K562 (cell line): Measurements from ENCODE around the gene GHDC. TPM values are rescaled to one million over a fixed set of nuclear protein-coding genes. Genes with fewer than 3 reads are reported as not detected.

Source experiments
- ATF2 ChIP-seq: sonication (generic); formaldehyde crosslinking; IDR thresholded peaks from 2 replicates; pipeline ENCODE4 v1.8.1; 2022; ENCODE audit warnings: missing genetic modification reagents
- ATF7 ChIP-seq: fragments of 450-650 bp; IDR thresholded peaks from 2 replicates; pipeline ENCODE4 v1.7.1; 2014; ENCODE audit warnings: mild to moderate bottlenecking, moderate library complexity
- CBX3 ChIP-seq, 2 experiments: IDR thresholded peaks; 1 replicate in 1 of 2; 2 replicates in 1 of 2; pipeline ENCODE4 v1.6.1; 2012; ENCODE audit warnings: inconsistent platforms in 2 of 2, low read length in 2 of 2, borderline replicate concordance in 1 of 2, control low read depth in 1 of 2
- CREBBP ChIP-seq: IDR thresholded peaks from one replicate; pipeline ENCODE4 v1.6.1; 2012; ENCODE audit warnings: low read depth, mild to moderate bottlenecking, control low read depth, inconsistent platforms, low read length
- CTCF ChIP-seq, 3 experiments: IDR thresholded peaks in 2 of 3; conservative IDR thresholded peaks in 1 of 3; 2 replicates each; pipeline ENCODE4 v1.5.1; 2011 to 2012; ENCODE audit warnings: low read length in 3 of 3, mild to moderate bottlenecking in 3 of 3, control low read depth in 2 of 3, improper control_type of control experiment in 1 of 3, inconsistent platforms in 1 of 3, low read depth in 1 of 3, mixed read lengths in 1 of 3, moderate library complexity in 1 of 3; ENCODE audit not compliant: insufficient read depth in 2 of 3
- HIVEP1 ChIP-seq: fragments of 250-450 bp; sonication (Bioruptor Pico); IDR thresholded peaks from 2 replicates; pipeline ENCODE4 v1.4.0; 2020; ENCODE audit warnings: mild to moderate bottlenecking
- HMGN3 ChIP-seq: IDR thresholded peaks from 2 replicates; pipeline ENCODE4 v1.6.1; 2011; ENCODE audit warnings: borderline replicate concordance, low read depth, mild to moderate bottlenecking, mixed read lengths, low read length; ENCODE audit not compliant: insufficient read length; ENCODE audit errors: extremely low read depth
- HOMEZ ChIP-seq: fragments of 250-450 bp; sonication (Bioruptor Pico); IDR thresholded peaks from 2 replicates; pipeline ENCODE4 v1.4.0; 2020; ENCODE audit warnings: mild to moderate bottlenecking, moderate library complexity
- IRF2 ChIP-seq: sonication (generic); formaldehyde crosslinking; IDR thresholded peaks from 2 replicates; pipeline ENCODE4 v1.8.1; 2022; ENCODE audit warnings: mild to moderate bottlenecking, missing genetic modification reagents
- MED1 ChIP-seq: sonication (generic); formaldehyde crosslinking; IDR thresholded peaks from 2 replicates; pipeline ENCODE4 v1.8.1; 2023; ENCODE audit warnings: missing genetic modification reagents, borderline replicate concordance
- MTA1 ChIP-seq: fragments of 450-650 bp; IDR thresholded peaks from 2 replicates; pipeline ENCODE4 v1.6.1; 2017; ENCODE audit warnings: borderline replicate concordance
- NR2F6 ChIP-seq: fragments of 450-650 bp; formaldehyde crosslinking; IDR thresholded peaks from 2 replicates; pipeline ENCODE4 v1.4.0; 2020; ENCODE audit warnings: mild to moderate bottlenecking
- POLR2H ChIP-seq: IDR thresholded peaks from 2 replicates; pipeline ENCODE4 v1.6.1; 2016; ENCODE audit warnings: missing genetic modification characterization, low read depth, mild to moderate bottlenecking, control low read depth, missing compliant biosample characterization, moderate library complexity
- PRPF4 ChIP-seq: fragments of 200-400 bp; formaldehyde crosslinking; IDR thresholded peaks from one replicate; pipeline ENCODE4 v1.6.1; 2017; ENCODE audit warnings: low read length, low read depth, mild to moderate bottlenecking; ENCODE audit not compliant: insufficient read depth, poor library complexity, severe bottlenecking
- SMAD3 ChIP-seq: fragments of 450-650 bp; formaldehyde crosslinking; conservative IDR thresholded peaks from 2 replicates; pipeline ENCODE4 v1.4.0; 2020; ENCODE audit warnings: mild to moderate bottlenecking
- SP2 ChIP-seq: IDR thresholded peaks from 2 replicates; pipeline ENCODE4 v1.6.1; 2011; ENCODE audit warnings: mild to moderate bottlenecking, low read depth, low read length, moderate library complexity; ENCODE audit not compliant: poor library complexity, severe bottlenecking; ENCODE audit errors: extremely low read depth
- ZFX ChIP-seq: sonication (generic); formaldehyde crosslinking; IDR thresholded peaks from 2 replicates; pipeline ENCODE4 v1.8.0; 2022; ENCODE audit warnings: mild to moderate bottlenecking, missing genetic modification reagents, moderate library complexity
- ZNF165 ChIP-seq: fragments of 250-450 bp; sonication (Bioruptor Pico); IDR thresholded peaks from 2 replicates; pipeline ENCODE4 v1.4.0; 2020; ENCODE audit warnings: borderline replicate concordance
- ZNF444 ChIP-seq: fragments of 250-450 bp; sonication (Bioruptor Pico); IDR thresholded peaks from 2 replicates; pipeline ENCODE4 v1.4.0; 2020; ENCODE audit warnings: mild to moderate bottlenecking, moderate library complexity
- ZNF740 ChIP-seq, 3 experiments: fragments of 200-800 bp in 1 of 3; sonication (Bioruptor generic) in 1 of 3; sonication (generic) in 1 of 3; formaldehyde crosslinking in 1 of 3; IDR thresholded peaks; 2 replicates each; pipeline versions ENCODE4 v1.6.1 to v1.8.0; 2016 to 2022; ENCODE audit warnings: mild to moderate bottlenecking in 2 of 3, missing compliant biosample characterization in 2 of 3, missing genetic modification characterization in 2 of 3, missing genetic modification reagents in 1 of 3
- polyA plus RNA-seq, 8 experiments: library from polyadenylated mRNA; depleted of rRNA in 4 of 8; stranded (reverse) in 5 of 8; unstranded in 3 of 8; fragments of >200 nt; fragmentation: Nextera tagmentation in 2 of 8; fragmentation: Illumina TruSeq in 1 of 8; extraction: Ambion mirVana in 2 of 8; extraction: Trizol in 1 of 8; gene quantifications; 2 replicates each; pipeline versions ENCODE4 v1.2.1 to v1.2.3, GENCODE V29; 2011 to 2014; ENCODE audit warnings: inconsistent platforms in 1 of 8, missing spikeins in 1 of 8
- total RNA-seq, 7 experiments: library from RNA; depleted of rRNA in 6 of 7; stranded (reverse); fragments of >200 nt in 6 of 7; fragmentation: Illumina TruSeq in 2 of 7; extraction: Trizol in 2 of 7; gene quantifications; 2 replicates each; pipeline versions ENCODE4 v1.2.1 to v1.2.3, GENCODE V29; 2011 to 2021; ENCODE audit warnings: low replicate concordance in 1 of 7

The GHDC gene
- total and polyA plus RNA-seq, 9 of the 15 experiments (the other 6 are each of a cell fraction or from before 2014, with no cell fraction given), result 0.65 to 23.2 (median 11.2) TPM

- TF ChIP-seq ZFX (CRISPR knock-in tag) (peak; percentile 73), IRF2 (no peak), HOMEZ (CRISPR knock-in tag) (peak; percentile 77; the same call in 1 of the 2 replicates), ZNF444 (CRISPR knock-in tag) (no peak), PRPF4 (no peak), SMAD3 (CRISPR knock-in tag) (no peak), HMGN3 (peak; percentile 82), HIVEP1 (CRISPR knock-in tag) (peak; percentile 47; the same call in 1 of the 2 replicates), POLR2H (tag) (no peak), CBX3 (IDR thresholded peaks at IDR 0.05; ENCODE audit: borderline replicate concordance in 1 of 2, low read length in 2 of 2) (peak in 1 of 2 experiments; percentile 70; a peak in 1 of 3 replicates), CREBBP (no peak), ATF7 (peak; percentile 47; the same call in 1 of the 2 replicates), SP2 (no peak), NR2F6 (CRISPR knock-in tag) (no peak), MTA1 (no peak), CTCF (IDR thresholded peaks at IDR 0.05 in 2 of 3, conservative IDR thresholded peaks at IDR 0.05 in 1 of 3; ENCODE audit: insufficient read depth in 2 of 3, low read depth in 1 of 3, low read length in 3 of 3) (peak; percentile 78 to 92 (median 91)), MED1 (CRISPR knock-in tag) (no peak), ZNF740 (CRISPR knock-in tag; IDR thresholded peaks at IDR 0.05) (peak; percentile 17; the same call in 1 of the 2 replicates), ZNF740 (tag; IDR thresholded peaks at IDR 0.05) (no peak), ZNF165 (CRISPR knock-in tag) (no peak), ATF2 (CRISPR knock-in tag) (0 out of 2 replicates have a peak, but pooled peaks have one; percentile 49)
Observed at GRCh38 chr17:42183741-42184711, 10.3 kb downstream of the GHDC start (continued).
